Ishikawa (cell line): ENCODE results near the gene RUNX1.

ENCODE experiments used
- CREB1 ChIP-seq: IDR thresholded peaks from 2 replicates; pipeline ENCODE4 v1.6.1; 2012; ENCODE audit warnings: low read depth
- FOXM1 ChIP-seq: IDR thresholded peaks from 2 replicates; pipeline ENCODE4 v1.6.1; 2012; ENCODE audit warnings: low read depth, borderline replicate concordance
- MAX ChIP-seq: IDR thresholded peaks from 2 replicates; pipeline ENCODE4 v1.6.1; 2012
- NFIC ChIP-seq: IDR thresholded peaks from 2 replicates; pipeline ENCODE4 v1.6.1; 2012
- YY1 ChIP-seq: IDR thresholded peaks from 2 replicates; pipeline ENCODE4 v1.6.1; 2012; ENCODE audit warnings: low read depth

GRCh38 chr21:34977333-34977732, 71.8 kb downstream of the RUNX1 start:
- TF ChIP-seq CREB1 (no peak), FOXM1 (no peak), NFIC (no peak), YY1 (no peak), MAX (no peak)
